ENCODE results near the gene MROH2A. TPM values are rescaled to one million over a fixed set of nuclear protein-coding genes. Genes with fewer than 3 reads are reported as not detected.

Gene MROH2A
- total and polyA plus RNA-seq, 9 of the 15 experiments (the other 6 are each of a cell fraction or from before 2014, with no cell fraction given) = 0.03 TPM; not detected in 8

DNA sequence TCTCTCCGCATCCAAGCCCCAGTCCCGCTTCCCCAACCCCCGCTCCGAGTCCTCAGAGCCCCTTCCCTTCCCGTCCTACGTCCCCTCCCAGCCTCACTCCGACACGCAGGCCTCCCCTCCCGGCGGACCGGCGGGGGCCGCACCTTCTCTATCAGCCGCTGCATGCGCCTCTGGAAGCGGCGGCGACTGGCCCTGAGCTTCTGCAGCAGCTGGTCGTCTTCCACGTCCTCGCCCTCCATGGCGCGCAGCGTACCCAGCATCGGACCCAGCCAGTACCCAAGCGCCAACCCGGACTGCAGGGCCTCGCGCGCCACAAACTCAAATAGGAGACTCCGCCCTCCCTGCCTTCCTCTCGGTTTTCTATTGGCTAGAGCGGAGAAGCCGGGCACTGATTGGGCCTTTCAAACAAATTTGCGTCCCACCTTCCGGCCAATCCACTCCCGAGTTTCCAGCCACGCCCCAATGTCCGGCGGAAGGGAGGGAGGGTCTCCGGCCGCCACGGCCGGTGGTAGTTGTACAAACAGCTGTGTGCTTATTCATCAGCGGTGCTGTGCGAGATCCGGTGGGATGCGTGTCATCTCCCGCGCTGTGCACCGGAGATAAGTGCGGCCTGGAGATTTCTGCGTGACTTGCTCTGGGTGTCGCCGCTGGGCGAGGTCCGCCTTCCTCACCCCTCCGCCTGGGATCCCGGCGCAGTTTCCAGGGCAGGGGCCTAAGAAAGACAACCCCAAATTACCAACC is 76.3 kb downstream of the MROH2A start, which contains the start of gene HJURP (continued):
- TF ChIP-seq BRCA1 (IDR thresholded peaks at IDR 0.05) (no peak), BRCA1 (CRISPR knock-in tag; IDR thresholded peaks at IDR 0.05) (no peak), ZNF785 (CRISPR knock-in tag; IDR thresholded peaks at IDR 0.05) (no peak), ZNF232 (CRISPR knock-in tag; IDR thresholded peaks at IDR 0.05) (no peak), ZKSCAN8 (CRISPR knock-in tag; IDR thresholded peaks at IDR 0.05) (no peak), TAL1 (IDR thresholded peaks at IDR 0.05) (peak; percentile 68), BACH1 (tag; IDR thresholded peaks at IDR 0.05) (no peak), NFE2L1 (tag; IDR thresholded peaks at IDR 0.05; ENCODE audit: borderline replicate concordance, low read depth) (no peak), DACH1 (IDR thresholded peaks at IDR 0.05; ENCODE audit: partially characterized antibody) (peak; percentile 87), MAFF (IDR thresholded peaks at IDR 0.05; ENCODE audit: low read length) (no peak), ZFPM2 (CRISPR knock-in tag; IDR thresholded peaks at IDR 0.05) (no peak), TFAM (CRISPR knock-in tag; conservative IDR thresholded peaks at IDR 0.05) (no peak), GTF2A2 (tag; IDR thresholded peaks at IDR 0.05) (no peak), ZNF445 (CRISPR knock-in tag; IDR thresholded peaks at IDR 0.05; ENCODE audit: low read depth) (no peak), ZNF354B (CRISPR knock-in tag; IDR thresholded peaks at IDR 0.05) (no peak), SIN3A (IDR thresholded peaks at IDR 0.05; ENCODE audit: borderline replicate concordance in 2 of 2, control insufficient read depth in 1 of 2, low read depth in 2 of 2, low read length in 2 of 2) (peak; percentile 62 to 79; a peak in 1 of 4 replicates), HLTF (IDR thresholded peaks at IDR 0.05) (no peak), NBN (IDR thresholded peaks at IDR 0.05; ENCODE audit: low read depth) (no peak)
- TF ChIP-seq, protein P1, sequence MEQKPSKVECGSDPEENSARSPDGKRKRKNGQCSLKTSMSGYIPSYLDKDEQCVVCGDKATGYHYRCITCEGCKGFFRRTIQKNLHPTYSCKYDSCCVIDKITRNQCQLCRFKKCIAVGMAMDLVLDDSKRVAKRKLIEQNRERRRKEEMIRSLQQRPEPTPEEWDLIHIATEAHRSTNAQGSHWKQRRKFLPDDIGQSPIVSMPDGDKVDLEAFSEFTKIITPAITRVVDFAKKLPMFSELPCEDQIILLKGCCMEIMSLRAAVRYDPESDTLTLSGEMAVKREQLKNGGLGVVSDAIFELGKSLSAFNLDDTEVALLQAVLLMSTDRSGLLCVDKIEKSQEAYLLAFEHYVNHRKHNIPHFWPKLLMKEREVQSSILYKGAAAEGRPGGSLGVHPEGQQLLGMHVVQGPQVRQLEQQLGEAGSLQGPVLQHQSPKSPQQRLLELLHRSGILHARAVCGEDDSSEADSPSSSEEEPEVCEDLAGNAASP (IDR thresholded peaks at IDR 0.05) = no peak
- TF ChIP-seq, protein P2, sequence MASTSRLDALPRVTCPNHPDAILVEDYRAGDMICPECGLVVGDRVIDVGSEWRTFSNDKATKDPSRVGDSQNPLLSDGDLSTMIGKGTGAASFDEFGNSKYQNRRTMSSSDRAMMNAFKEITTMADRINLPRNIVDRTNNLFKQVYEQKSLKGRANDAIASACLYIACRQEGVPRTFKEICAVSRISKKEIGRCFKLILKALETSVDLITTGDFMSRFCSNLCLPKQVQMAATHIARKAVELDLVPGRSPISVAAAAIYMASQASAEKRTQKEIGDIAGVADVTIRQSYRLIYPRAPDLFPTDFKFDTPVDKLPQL (IDR thresholded peaks at IDR 0.05; ENCODE audit: extremely low read depth, insufficient read length) = no peak
- TF ChIP-seq, protein P3, sequence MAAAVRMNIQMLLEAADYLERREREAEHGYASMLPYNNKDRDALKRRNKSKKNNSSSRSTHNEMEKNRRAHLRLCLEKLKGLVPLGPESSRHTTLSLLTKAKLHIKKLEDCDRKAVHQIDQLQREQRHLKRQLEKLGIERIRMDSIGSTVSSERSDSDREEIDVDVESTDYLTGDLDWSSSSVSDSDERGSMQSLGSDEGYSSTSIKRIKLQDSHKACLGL (CRISPR knock-in tag; IDR thresholded peaks at IDR 0.05; ENCODE audit: borderline replicate concordance, poor library complexity, severe bottlenecking) = no peak
- TF ChIP-seq, protein P4, sequence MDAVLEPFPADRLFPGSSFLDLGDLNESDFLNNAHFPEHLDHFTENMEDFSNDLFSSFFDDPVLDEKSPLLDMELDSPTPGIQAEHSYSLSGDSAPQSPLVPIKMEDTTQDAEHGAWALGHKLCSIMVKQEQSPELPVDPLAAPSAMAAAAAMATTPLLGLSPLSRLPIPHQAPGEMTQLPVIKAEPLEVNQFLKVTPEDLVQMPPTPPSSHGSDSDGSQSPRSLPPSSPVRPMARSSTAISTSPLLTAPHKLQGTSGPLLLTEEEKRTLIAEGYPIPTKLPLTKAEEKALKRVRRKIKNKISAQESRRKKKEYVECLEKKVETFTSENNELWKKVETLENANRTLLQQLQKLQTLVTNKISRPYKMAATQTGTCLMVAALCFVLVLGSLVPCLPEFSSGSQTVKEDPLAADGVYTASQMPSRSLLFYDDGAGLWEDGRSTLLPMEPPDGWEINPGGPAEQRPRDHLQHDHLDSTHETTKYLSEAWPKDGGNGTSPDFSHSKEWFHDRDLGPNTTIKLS (IDR thresholded peaks at IDR 0.05; ENCODE audit: borderline replicate concordance, low read depth) = peak; percentile 61; the same call in 1 of the 2 replicates
- TF ChIP-seq, protein P5, sequence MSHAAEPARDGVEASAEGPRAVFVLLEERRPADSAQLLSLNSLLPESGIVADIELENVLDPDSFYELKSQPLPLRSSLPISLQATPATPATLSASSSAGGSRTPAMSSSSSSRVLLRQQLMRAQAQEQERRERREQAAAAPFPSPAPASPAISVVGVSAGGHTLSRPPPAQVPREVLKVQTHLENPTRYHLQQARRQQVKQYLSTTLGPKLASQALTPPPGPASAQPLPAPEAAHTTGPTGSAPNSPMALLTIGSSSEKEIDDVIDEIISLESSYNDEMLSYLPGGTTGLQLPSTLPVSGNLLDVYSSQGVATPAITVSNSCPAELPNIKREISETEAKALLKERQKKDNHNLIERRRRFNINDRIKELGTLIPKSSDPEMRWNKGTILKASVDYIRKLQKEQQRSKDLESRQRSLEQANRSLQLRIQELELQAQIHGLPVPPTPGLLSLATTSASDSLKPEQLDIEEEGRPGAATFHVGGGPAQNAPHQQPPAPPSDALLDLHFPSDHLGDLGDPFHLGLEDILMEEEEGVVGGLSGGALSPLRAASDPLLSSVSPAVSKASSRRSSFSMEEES (CRISPR knock-in tag; IDR thresholded peaks at IDR 0.05) = no peak
- TF ChIP-seq, protein P6, sequence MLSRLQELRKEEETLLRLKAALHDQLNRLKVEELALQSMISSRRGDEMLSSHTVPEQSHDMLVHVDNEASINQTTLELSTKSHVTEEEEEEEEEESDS (CRISPR knock-in tag; IDR thresholded peaks at IDR 0.05) = no peak
